Upper lobe of left lung (tissue), 4 donors: ENCODE results near the gene C10orf88.
"Not testable (repeated sequence)": the region's sequence is repeated elsewhere in the genome, so short reads cannot be mapped to it uniquely, and the experiment has no call there.

Experiments
- CTCF ChIP-seq, 6 experiments: fragments of 450-650 bp in 4 of 6; fragments of 200-600 bp in 2 of 6; sonication (generic) in 2 of 6; IDR thresholded peaks; one replicate each; pipeline ENCODE4 v1.5.1; 2016 to 2019; ENCODE audit warnings: antibody characterized with exemption in 6 of 6
- POLR2AphosphoS5 ChIP-seq, 2 donors: sonication (generic); formaldehyde crosslinking; IDR thresholded peaks; one replicate each; pipeline ENCODE4 v1.5.1; 2017; ENCODE audit warnings: antibody characterized with exemption in 2 of 2

DNA sequence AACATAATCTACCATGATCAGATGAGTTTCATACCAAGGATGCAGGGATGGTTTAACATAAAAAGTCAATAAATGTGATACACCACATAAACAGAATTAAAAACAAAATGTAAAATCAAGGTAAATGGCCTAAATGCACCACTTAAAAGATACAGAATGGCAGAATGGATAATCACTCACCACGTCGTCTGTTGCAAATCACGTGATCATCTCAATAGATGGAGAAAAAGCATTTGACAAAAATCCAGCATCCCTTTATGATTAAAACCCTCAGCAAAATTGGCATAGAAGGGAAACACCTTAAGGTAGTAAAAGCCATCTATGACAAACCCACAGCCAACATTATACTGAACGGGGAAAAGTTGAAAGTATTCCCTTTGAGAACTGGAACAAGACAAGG, 50.2 kb downstream of the C10orf88 start:
- TF ChIP-seq POLR2AphosphoS5, CTCF (IDR thresholded peaks at IDR 0.05): not testable (repeated sequence)
